Immature natural killer cell (primary cell): ENCODE data around the gene NALCN. TPM values are rescaled to one million over a fixed set of nuclear protein-coding genes. Genes with fewer than 3 reads are reported as not detected.
"Not testable (repeated sequence)": the region's sequence is repeated elsewhere in the genome, so short reads cannot be mapped to it uniquely, and the experiment has no call there.

Experiments
- DNase-seq, 3 donors: peaks; one replicate each; pipeline ENCODE4 v3.0.0; 2022; ENCODE audit warnings: mixed read lengths in 1 of 3
- H3K27ac Mint-ChIP-seq, 6 donors: one replicate each; pipeline ENCODE4 v1.8.0; 2020; ENCODE audit warnings: mixed read lengths in 6 of 6, mild to moderate bottlenecking in 5 of 6, inconsistent platforms in 4 of 6, moderate library complexity in 3 of 6
- H3K27me3 Mint-ChIP-seq, 3 donors: one replicate each; pipeline ENCODE4 v1.8.0; 2020 to 2021; ENCODE audit warnings: low read depth in 3 of 3, mild to moderate bottlenecking in 3 of 3, mixed read lengths in 3 of 3, moderate library complexity in 3 of 3, inconsistent platforms in 1 of 3
- H3K36me3 Mint-ChIP-seq, 3 donors: one replicate each; pipeline ENCODE4 v1.8.0; 2020; ENCODE audit warnings: mixed read lengths in 3 of 3, inconsistent platforms in 2 of 3, mild to moderate bottlenecking in 2 of 3
- H3K4me1 Mint-ChIP-seq, 2 donors: one replicate each; pipeline ENCODE4 v1.8.0; 2020; ENCODE audit warnings: inconsistent platforms in 2 of 2, mild to moderate bottlenecking in 2 of 2, mixed read lengths in 2 of 2, moderate library complexity in 1 of 2
- H3K4me3 Mint-ChIP-seq, 5 donors: one replicate each; pipeline ENCODE4 v1.8.0; 2020; ENCODE audit warnings: mild to moderate bottlenecking in 5 of 5, mixed read lengths in 5 of 5, inconsistent platforms in 3 of 5, moderate library complexity in 3 of 5
- H3K9me3 Mint-ChIP-seq, 6 donors: one replicate each; pipeline ENCODE4 v1.8.0; 2020; ENCODE audit warnings: mild to moderate bottlenecking in 6 of 6, mixed read lengths in 6 of 6, inconsistent platforms in 4 of 6, moderate library complexity in 3 of 6
- polyA plus RNA-seq, 3 donors: library from polyadenylated mRNA; unstranded; fragments of 300-500 nt; fragmentation: Illumina TruSeq; gene quantifications; one replicate each; pipeline ENCODE4 v1.2.3, GENCODE V29; 2021

Gene NALCN
- polyA plus RNA-seq, 3 donors from 2014 or later = not detected

- no peaks in the 10 kb centered on the region for H3K4me1 Mint-ChIP-seq
- peaks cover 0 to 9% (median 4%) of the 10 kb centered on the region in 6 donors for H3K9me3 Mint-ChIP-seq
- no peak overlapping the region for H3K4me3 Mint-ChIP-seq
- H3K27me3 Mint-ChIP-seq = peaks cover 0 to 5% (median 0%) of the 10 kb centered on the region in 3 donors
- DNase-seq = no peak
- H3K27ac Mint-ChIP-seq = no peak overlapping the region
- H3K36me3 Mint-ChIP-seq = no peaks in the 10 kb centered on the region
Measured at GRCh38 chr13:101346942-101347728, 69.2 kb downstream of the NALCN start.

- Mint-ChIP-seq H3K4me3 (no peak overlapping the region), H3K9me3 (peaks cover 0 to 7% (median 4%) of the 10 kb centered on the region in 6 donors), H3K27me3 (peaks cover 0 to 5% (median 0%) of the 10 kb centered on the region in 3 donors), H3K36me3 (no peaks in the 10 kb centered on the region), H3K27ac (no peak overlapping the region), H3K4me1 (no peaks in the 10 kb centered on the region)
- no peak for DNase-seq
Measured at GRCh38 chr13:101346161-101346560, 70.1 kb downstream of the NALCN start.

- no peak for DNase-seq
- no peaks in the 10 kb centered on the region for H3K36me3 Mint-ChIP-seq
- peaks cover 0 to 18% (median 3%) of the 10 kb centered on the region in 6 donors for H3K9me3 Mint-ChIP-seq
- no peak overlapping the region for H3K4me3 Mint-ChIP-seq
- H3K27ac Mint-ChIP-seq = no peak overlapping the region
- no peaks in the 10 kb centered on the region for H3K4me1 Mint-ChIP-seq
- peaks cover 0 to 5% (median 0%) of the 10 kb centered on the region in 3 donors for H3K27me3 Mint-ChIP-seq
Measured at GRCh38 chr13:101343128-101343787, 73.0 kb downstream of the NALCN start.

GRCh38 chr13:101341464-101341863 lies 74.8 kb downstream of the NALCN start:
- Mint-ChIP-seq H3K36me3 (no peaks in the 10 kb centered on the region), H3K4me3 (no peak overlapping the region), H3K27ac (no peak overlapping the region), H3K9me3 (peaks cover 0 to 18% (median 1%) of the 10 kb centered on the region in 6 donors), H3K27me3 (peaks cover 0 to 3% (median 0%) of the 10 kb centered on the region in 3 donors), H3K4me1 (no peaks in the 10 kb centered on the region)
- DNase-seq = no peak

- no peaks in the 10 kb centered on the region for H3K4me1 Mint-ChIP-seq
- H3K27ac Mint-ChIP-seq = no peak overlapping the region
- H3K9me3 Mint-ChIP-seq = peaks cover 0 to 18% (median 1%) of the 10 kb centered on the region in 6 donors
- H3K27me3 Mint-ChIP-seq = peaks cover 0 to 3% (median 0%) of the 10 kb centered on the region in 3 donors
- H3K4me3 Mint-ChIP-seq = no peak overlapping the region
- no peak for DNase-seq
- H3K36me3 Mint-ChIP-seq = no peaks in the 10 kb centered on the region
Measured at GRCh38 chr13:101339202-101339601, 77.1 kb downstream of the NALCN start.

DNA sequence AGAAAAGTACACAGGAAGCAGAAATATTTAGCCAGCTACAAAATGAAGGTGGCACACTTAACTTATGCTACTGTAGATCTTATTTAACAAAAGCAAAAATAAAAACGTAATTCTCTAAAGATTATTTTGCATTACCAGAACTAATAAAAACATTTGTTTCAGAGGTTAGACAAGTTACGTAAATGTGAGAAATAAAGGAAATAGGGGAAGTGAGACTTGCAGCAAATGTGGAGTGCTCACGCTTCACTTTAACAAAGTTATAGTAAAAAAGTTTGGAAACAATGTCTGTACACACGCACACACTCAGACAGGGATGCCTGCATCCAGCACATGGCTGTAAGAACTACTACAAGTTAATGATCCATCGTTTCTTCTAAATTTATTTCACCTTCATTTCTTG lies 83.7 kb downstream of the NALCN start:
- Mint-ChIP-seq H3K4me3 (no peak overlapping the region), H3K27ac (no peak overlapping the region), H3K27me3 (no peaks in the 10 kb centered on the region), H3K4me1 (no peaks in the 10 kb centered on the region), H3K9me3 (peaks cover 0 to 6% (median 2%) of the 10 kb centered on the region in 6 donors), H3K36me3 (no peaks in the 10 kb centered on the region)
- DNase-seq = no peak

GRCh38 chr13:101331731-101332130 lies 84.6 kb downstream of the NALCN start:
- H3K4me3 Mint-ChIP-seq = no peak overlapping the region
- peaks cover 0 to 1% (median 0%) of the 10 kb centered on the region in 3 donors for H3K27me3 Mint-ChIP-seq

GRCh38 chr13:101327871-101328270 lies 88.4 kb downstream of the NALCN start:
- no peak for DNase-seq
- Mint-ChIP-seq H3K36me3 (no peaks in the 10 kb centered on the region), H3K4me1 (no peaks in the 10 kb centered on the region), H3K27me3 (peaks cover 0 to 4% (median 0%) of the 10 kb centered on the region in 3 donors), H3K9me3 (peaks cover 0 to 6% (median 3%) of the 10 kb centered on the region in 6 donors), H3K27ac (no peak overlapping the region), H3K4me3 (no peak overlapping the region)

More at GRCh38 chr13:101331731-101332130, 84.6 kb downstream of the NALCN start:
- no peak for DNase-seq
- no peaks in the 10 kb centered on the region for H3K36me3 Mint-ChIP-seq
- no peak overlapping the region for H3K27ac Mint-ChIP-seq
- peaks cover 0 to 6% (median 2%) of the 10 kb centered on the region in 6 donors for H3K9me3 Mint-ChIP-seq
- H3K4me1 Mint-ChIP-seq = no peaks in the 10 kb centered on the region

DNA sequence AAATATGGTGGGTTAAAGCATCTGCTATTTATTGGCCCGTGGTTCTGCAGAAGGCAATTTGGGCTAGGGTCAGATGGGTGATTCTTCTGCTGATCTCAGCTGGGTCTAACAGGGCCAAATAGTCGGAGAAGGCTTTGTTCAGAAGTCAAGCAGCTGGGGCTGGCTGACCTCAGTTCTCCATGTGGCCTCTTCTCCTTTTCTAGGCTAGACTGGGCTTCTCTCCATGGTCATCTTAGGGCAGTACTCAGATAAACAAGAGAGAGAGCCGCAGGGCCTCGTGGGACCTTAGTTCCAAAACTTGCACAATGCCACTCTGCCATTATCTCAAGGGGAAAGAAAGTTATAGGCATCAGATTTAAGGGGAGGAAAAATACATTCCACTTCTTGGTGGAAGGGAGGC lies 89.6 kb downstream of the NALCN start:
- peaks cover 0 to 6% (median 3%) of the 10 kb centered on the region in 6 donors for H3K9me3 Mint-ChIP-seq

DNA sequence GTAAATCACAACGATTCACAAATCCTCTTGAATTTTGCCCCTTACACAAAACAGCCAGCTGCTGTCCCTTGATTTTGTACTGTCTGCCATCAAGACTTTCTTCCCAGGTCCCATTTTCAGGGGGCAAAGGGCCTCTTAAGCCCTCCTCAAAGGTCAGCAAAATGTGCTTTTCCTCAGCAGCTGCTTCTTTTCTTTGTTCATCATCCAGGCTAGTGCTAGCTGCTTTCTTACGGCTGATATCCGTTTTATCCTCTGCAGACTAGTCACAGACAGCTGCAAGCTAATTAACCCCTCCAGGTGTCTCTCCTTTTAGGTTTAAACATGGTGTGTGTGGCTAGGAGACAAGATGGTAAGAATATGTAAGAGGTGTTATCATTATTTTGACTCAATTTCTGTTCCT lies 90.9 kb downstream of the NALCN start:
- H3K36me3 Mint-ChIP-seq = no peaks in the 10 kb centered on the region
- no peaks in the 10 kb centered on the region for H3K4me1 Mint-ChIP-seq
- no peak overlapping the region for H3K27ac Mint-ChIP-seq
- peaks cover 0 to 4% (median 0%) of the 10 kb centered on the region in 3 donors for H3K27me3 Mint-ChIP-seq
- no peak overlapping the region for H3K4me3 Mint-ChIP-seq
- no peak for DNase-seq
- peaks cover 0 to 6% (median 2%) of the 10 kb centered on the region in 6 donors for H3K9me3 Mint-ChIP-seq

More for the DNA sequence above, 89.6 kb downstream of the NALCN start:
- no peaks in the 10 kb centered on the region for H3K36me3 Mint-ChIP-seq
- no peak for DNase-seq
- H3K27ac Mint-ChIP-seq = no peak overlapping the region
- no peak overlapping the region for H3K4me3 Mint-ChIP-seq
- H3K27me3 Mint-ChIP-seq = peaks cover 0 to 4% (median 0%) of the 10 kb centered on the region in 3 donors
- no peaks in the 10 kb centered on the region for H3K4me1 Mint-ChIP-seq

- H3K4me3 Mint-ChIP-seq = no peak overlapping the region
- H3K27me3 Mint-ChIP-seq = peaks cover 0 to 4% (median 0%) of the 10 kb centered on the region in 3 donors
- no peaks in the 10 kb centered on the region for H3K36me3 Mint-ChIP-seq
- DNase-seq = no peak
- no peak overlapping the region for H3K27ac Mint-ChIP-seq
- no peaks in the 10 kb centered on the region for H3K4me1 Mint-ChIP-seq
- peaks cover 0 to 3% (median under 1%) of the 10 kb centered on the region in 6 donors for H3K9me3 Mint-ChIP-seq
Measured at GRCh38 chr13:101323601-101324000, 92.7 kb downstream of the NALCN start.

DNA sequence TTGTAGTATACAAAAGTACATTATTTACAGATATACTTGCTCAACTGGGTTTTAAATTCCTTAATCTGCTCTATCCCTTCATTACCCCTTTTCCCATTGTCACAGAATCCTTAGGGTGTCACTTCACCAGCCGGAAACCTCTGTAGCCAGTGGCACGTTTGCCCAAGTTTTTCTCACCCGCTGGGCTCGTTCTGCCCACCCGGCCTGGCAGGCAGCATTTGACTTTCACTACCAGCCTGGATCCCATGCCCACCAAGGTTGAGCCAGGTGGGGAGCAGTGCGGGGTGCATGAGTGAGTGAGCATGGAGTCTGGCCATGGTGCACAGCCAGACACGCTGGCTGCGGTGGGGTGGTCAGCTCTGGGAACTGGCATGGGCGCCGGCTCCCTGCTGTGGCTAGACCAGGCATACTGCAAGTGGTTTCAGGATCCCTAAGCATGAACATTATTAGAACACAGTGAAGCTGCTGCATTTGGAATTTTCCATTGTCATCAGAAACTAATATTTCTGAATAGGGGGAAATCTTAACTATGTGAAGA lies 98.3 kb downstream of the NALCN start:
- Mint-ChIP-seq H3K27ac (no peak overlapping the region), H3K36me3 (no peaks in the 10 kb centered on the region), H3K4me1 (no peaks in the 10 kb centered on the region), H3K4me3 (no peak overlapping the region), H3K27me3 (no peaks in the 10 kb centered on the region), H3K9me3 (peaks cover 0 to 9% (median 4%) of the 10 kb centered on the region in 6 donors)
- no peak for DNase-seq

- H3K36me3 Mint-ChIP-seq, H3K27ac Mint-ChIP-seq, H3K4me3 Mint-ChIP-seq, DNase-seq, H3K27me3 Mint-ChIP-seq, H3K4me1 Mint-ChIP-seq: not testable (repeated sequence)
- H3K9me3 Mint-ChIP-seq = peaks cover 0 to 20% (median 4%) of the 10 kb centered on the region in 6 donors
Measured at GRCh38 chr13:101313479-101313878, 102.8 kb downstream of the NALCN start.
